ENCODE results near the gene MLLT3. TPM values are rescaled to one million over a fixed set of nuclear protein-coding genes. Genes with fewer than 3 reads are reported as not detected.

Gene MLLT3
- total RNA-seq, 1 donor from 2014 or later, result 53.7 TPM

GRCh38 chr9:20496328-20496727 is 126.0 kb downstream of the MLLT3 start:
- no peak overlapping the region for H3K4me3 Mint-ChIP-seq
- H3K9me3 Mint-ChIP-seq, result peaks cover 9% of the 10 kb centered on the region
- TF ChIP-seq CTCF (conservative IDR thresholded peaks at IDR 0.05), result no peak
- H3K4me1 Mint-ChIP-seq, result peaks cover 17% of the 10 kb centered on the region
- no peak overlapping the region for H3K27ac Mint-ChIP-seq (ENCODE audit: unreplicated experiment)
- DNase-seq (ENCODE audit: low read depth, low spot score), result no peak
- H3K36me3 Mint-ChIP-seq (ENCODE audit: low read depth), result peaks cover 2% of the 10 kb centered on the region
- no peaks in the 10 kb centered on the region for H3K27me3 Mint-ChIP-seq (ENCODE audit: low read depth)

- no peak for DNase-seq (ENCODE audit: low read depth, low spot score)
- H3K27ac Mint-ChIP-seq (ENCODE audit: unreplicated experiment), result no peak overlapping the region
- H3K4me3 Mint-ChIP-seq, result no peak overlapping the region
- H3K4me1 Mint-ChIP-seq, result peaks cover 6% of the 10 kb centered on the region
- TF ChIP-seq CTCF (conservative IDR thresholded peaks at IDR 0.05), result no peak
- peaks cover 3% of the 10 kb centered on the region for H3K9me3 Mint-ChIP-seq
- no peaks in the 10 kb centered on the region for H3K36me3 Mint-ChIP-seq (ENCODE audit: low read depth)
- H3K27me3 Mint-ChIP-seq (ENCODE audit: low read depth), result no peaks in the 10 kb centered on the region
Measured at GRCh38 chr9:20495098-20495497, 127.2 kb downstream of the MLLT3 start.

- no peak for DNase-seq (ENCODE audit: low read depth, low spot score)
- H3K27me3 Mint-ChIP-seq (ENCODE audit: low read depth), result no peaks in the 10 kb centered on the region
- no peak overlapping the region for H3K4me3 Mint-ChIP-seq
- H3K4me1 Mint-ChIP-seq, result peaks cover 4% of the 10 kb centered on the region
- H3K27ac Mint-ChIP-seq (ENCODE audit: unreplicated experiment), result no peak overlapping the region
- H3K36me3 Mint-ChIP-seq (ENCODE audit: low read depth), result no peaks in the 10 kb centered on the region
- peaks cover 3% of the 10 kb centered on the region for H3K9me3 Mint-ChIP-seq
- no peak for TF ChIP-seq CTCF (conservative IDR thresholded peaks at IDR 0.05)
Measured at GRCh38 chr9:20494035-20494434, 128.3 kb downstream of the MLLT3 start.

GRCh38 chr9:20492772-20493171 is 129.5 kb downstream of the MLLT3 start:
- Mint-ChIP-seq H3K9me3 (no peaks in the 10 kb centered on the region), H3K27me3 (ENCODE audit: low read depth) (no peaks in the 10 kb centered on the region), H3K4me3 (no peak overlapping the region), H3K4me1 (peaks cover 9% of the 10 kb centered on the region), H3K36me3 (ENCODE audit: low read depth) (no peaks in the 10 kb centered on the region), H3K27ac (ENCODE audit: unreplicated experiment) (no peak overlapping the region)
- no peak for DNase-seq (ENCODE audit: low read depth, low spot score)
- TF ChIP-seq CTCF (conservative IDR thresholded peaks at IDR 0.05), result no peak

GRCh38 chr9:20491612-20492011 is 130.7 kb downstream of the MLLT3 start:
- no peak for TF ChIP-seq CTCF (conservative IDR thresholded peaks at IDR 0.05)
- no peak for DNase-seq (ENCODE audit: low read depth, low spot score)
- Mint-ChIP-seq H3K27ac (ENCODE audit: unreplicated experiment) (no peak overlapping the region), H3K4me1 (peaks cover 9% of the 10 kb centered on the region), H3K9me3 (no peaks in the 10 kb centered on the region), H3K4me3 (no peak overlapping the region), H3K27me3 (ENCODE audit: low read depth) (no peaks in the 10 kb centered on the region), H3K36me3 (ENCODE audit: low read depth) (no peaks in the 10 kb centered on the region)

Measured in neural crest cell (in vitro differentiated cells).